HG03432 (cell line): ENCODE results near the gene SLC38A8.

ENCODE experiments used
- ATAC-seq: cut with Tn5 transposase; IDR thresholded peaks from one replicate; pipeline ENCODE4 v1.9.1; 2021; ENCODE audit warnings: mild to moderate bottlenecking, moderate library complexity; ENCODE audit not compliant: unreplicated experiment

The SLC38A8 gene

GRCh38 chr16:84049403-84050060, 6.9 kb upstream of the SLC38A8 start:
- no peak for ATAC-seq

GRCh38 chr16:84048871-84049270, 6.3 kb upstream of the SLC38A8 start:
- no peak for ATAC-seq

- no peak for ATAC-seq
Observed at GRCh38 chr16:84048270-84048669, 5.7 kb upstream of the SLC38A8 start.

GRCh38 chr16:84047626-84048025, 5.0 kb upstream of the SLC38A8 start:
- no peak for ATAC-seq

GRCh38 chr16:84047206-84047605, 4.6 kb upstream of the SLC38A8 start:
- no peak for ATAC-seq

GRCh38 chr16:84045818-84046470, 3.3 kb upstream of the SLC38A8 start:
- ATAC-seq = no peak

- ATAC-seq = no peak
Observed at GRCh38 chr16:84045001-84045817, 2.6 kb upstream of the SLC38A8 start.

- ATAC-seq = no peak
Observed at GRCh38 chr16:84044118-84044488, 1.5 kb upstream of the SLC38A8 start.

GRCh38 chr16:84043486-84044117, 1.0 kb upstream of the SLC38A8 start:
- no peak for ATAC-seq

- no peak for ATAC-seq
Observed at GRCh38 chr16:84042879-84043485, 387 bp upstream of the SLC38A8 start.

- ATAC-seq = no peak
Observed at GRCh38 chr16:84041881-84042280, 714 bp downstream of the SLC38A8 start.

GRCh38 chr16:84040823-84041820, 1.5 kb downstream of the SLC38A8 start:
- ATAC-seq = no peak

GRCh38 chr16:84040226-84040822, 2.3 kb downstream of the SLC38A8 start:
- ATAC-seq = no peak

GRCh38 chr16:84039696-84040095, 2.9 kb downstream of the SLC38A8 start:
- no peak for ATAC-seq

- ATAC-seq = no peak
Observed at GRCh38 chr16:84038469-84038868, 4.1 kb downstream of the SLC38A8 start.

- ATAC-seq = no peak
Observed at GRCh38 chr16:84036982-84037425, 5.6 kb downstream of the SLC38A8 start.

GRCh38 chr16:84036131-84036530, 6.5 kb downstream of the SLC38A8 start:
- ATAC-seq = no peak

- ATAC-seq = no peak
Observed at GRCh38 chr16:84034516-84034915, 8.1 kb downstream of the SLC38A8 start.
